ENCODE data around the gene GATA5.

GATA5 gene

GRCh38 chr20:62470001-62470400, 5.8 kb downstream of the GATA5 start:
- TF ChIP-seq POLR2AphosphoS5 (IDR thresholded peaks at IDR 0.05; ENCODE audit: low read depth, low read length) (no peak), TAF1 (IDR thresholded peaks at IDR 0.05; ENCODE audit: borderline replicate concordance, insufficient read depth, low read length) (no peak)

- TF ChIP-seq FOXP2 (optimal IDR thresholded peaks at IDR 0.05; ENCODE audit: borderline replicate concordance, extremely low read depth, extremely low read length, insufficient read depth) (no peak), SIN3A (IDR thresholded peaks at IDR 0.05; ENCODE audit: borderline replicate concordance, insufficient read depth, low read length) (no peak), TAF1 (IDR thresholded peaks at IDR 0.05; ENCODE audit: borderline replicate concordance, insufficient read depth, low read length) (no peak), REST (IDR thresholded peaks at IDR 0.05; ENCODE audit: insufficient read depth in 1 of 2, low read depth in 2 of 2, low read length in 2 of 2) (no peak), POLR2AphosphoS5 (IDR thresholded peaks at IDR 0.05; ENCODE audit: low read depth, low read length) (no peak)
Observed at GRCh38 chr20:62469352-62469751, 6.4 kb downstream of the GATA5 start.

GRCh38 chr20:62466806-62467537, 8.8 kb downstream of the GATA5 start:
- TF ChIP-seq POLR2AphosphoS5 (IDR thresholded peaks at IDR 0.05; ENCODE audit: low read depth, low read length), result no peak
- no peak for TF ChIP-seq TAF1 (IDR thresholded peaks at IDR 0.05; ENCODE audit: borderline replicate concordance, insufficient read depth, low read length)
- TF ChIP-seq SIN3A (IDR thresholded peaks at IDR 0.05; ENCODE audit: borderline replicate concordance, insufficient read depth, low read length), result no peak
- TF ChIP-seq FOXP2 (optimal IDR thresholded peaks at IDR 0.05; ENCODE audit: borderline replicate concordance, extremely low read depth, extremely low read length, insufficient read depth), result no peak
- no peak for TF ChIP-seq REST (IDR thresholded peaks at IDR 0.05; ENCODE audit: insufficient read depth in 1 of 2, low read depth in 2 of 2, low read length in 2 of 2)

- TF ChIP-seq REST (IDR thresholded peaks at IDR 0.05; ENCODE audit: insufficient read depth in 1 of 2, low read depth in 2 of 2, low read length in 2 of 2), result no peak
- TF ChIP-seq FOXP2 (optimal IDR thresholded peaks at IDR 0.05; ENCODE audit: borderline replicate concordance, extremely low read depth, extremely low read length, insufficient read depth), result no peak
- no peak for TF ChIP-seq SIN3A (IDR thresholded peaks at IDR 0.05; ENCODE audit: borderline replicate concordance, insufficient read depth, low read length)
- no peak for TF ChIP-seq POLR2AphosphoS5 (IDR thresholded peaks at IDR 0.05; ENCODE audit: low read depth, low read length)
- TF ChIP-seq TAF1 (IDR thresholded peaks at IDR 0.05; ENCODE audit: borderline replicate concordance, insufficient read depth, low read length), result no peak
Observed at GRCh38 chr20:62466072-62466760, 9.6 kb downstream of the GATA5 start.

- no peak for TF ChIP-seq REST (IDR thresholded peaks at IDR 0.05; ENCODE audit: insufficient read depth in 1 of 2, low read depth in 2 of 2, low read length in 2 of 2)
- TF ChIP-seq POLR2AphosphoS5 (IDR thresholded peaks at IDR 0.05; ENCODE audit: low read depth, low read length), result no peak
- no peak for TF ChIP-seq FOXP2 (optimal IDR thresholded peaks at IDR 0.05; ENCODE audit: borderline replicate concordance, extremely low read depth, extremely low read length, insufficient read depth)
- no peak for TF ChIP-seq SIN3A (IDR thresholded peaks at IDR 0.05; ENCODE audit: borderline replicate concordance, insufficient read depth, low read length)
- TF ChIP-seq TAF1 (IDR thresholded peaks at IDR 0.05; ENCODE audit: borderline replicate concordance, insufficient read depth, low read length), result no peak
Observed at GRCh38 chr20:62464990-62465389, 10.8 kb downstream of the GATA5 start.
